NCI-H1105 (cell line): ENCODE results near the gene ORAI1.
"Not testable (repeated sequence)": the region's sequence is repeated elsewhere in the genome, so short reads cannot be mapped to it uniquely, and the experiment has no call there.

ENCODE experiments used
- DNase-seq: peaks from one replicate; lab custom pipeline; 2025; lab: John Stamatoyannopoulos, UW

The ORAI1 gene

DNA sequence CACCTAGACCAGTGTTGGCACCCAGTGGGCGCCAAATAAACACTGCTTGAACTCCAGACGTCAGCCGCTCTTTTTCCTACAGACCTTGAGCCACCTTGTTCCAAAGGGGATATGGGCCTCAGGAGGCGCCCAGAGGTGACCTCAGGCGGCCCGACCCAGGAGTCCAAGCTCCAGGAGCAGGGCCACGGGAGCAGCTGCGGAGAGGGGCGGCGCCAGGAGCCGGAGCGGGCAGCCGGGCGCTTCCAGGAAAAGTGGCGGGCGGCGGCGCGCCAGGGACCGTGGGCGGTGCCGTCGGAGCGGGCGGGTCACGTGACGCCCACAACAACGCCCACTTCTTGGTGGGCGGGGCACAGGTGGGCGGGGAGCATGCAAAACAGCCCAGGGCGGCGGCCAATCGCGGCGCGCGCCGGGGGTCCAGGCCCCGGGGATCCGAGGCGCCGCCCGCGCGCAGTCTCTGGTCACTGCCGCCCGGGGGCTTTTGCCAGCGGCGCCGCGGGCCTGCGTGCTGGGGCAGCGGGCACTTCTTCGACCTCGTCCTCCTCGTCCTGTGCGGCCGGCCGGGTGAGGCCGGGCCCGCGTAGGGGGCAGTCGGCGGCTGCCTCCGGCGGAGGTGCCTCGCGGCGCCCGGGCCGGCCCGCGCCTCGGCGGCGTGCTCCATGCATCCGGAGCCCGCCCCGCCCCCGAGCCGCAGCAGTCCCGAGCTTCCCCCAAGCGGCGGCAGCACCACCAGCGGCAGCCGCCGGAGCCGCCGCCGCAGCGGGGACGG, at the start of gene ORAI1:
ORAI1 (plus strand) TSS at position 444 of the 766 bp plus-strand sequence.
- DNase-seq = peak; percentile 89

DNA sequence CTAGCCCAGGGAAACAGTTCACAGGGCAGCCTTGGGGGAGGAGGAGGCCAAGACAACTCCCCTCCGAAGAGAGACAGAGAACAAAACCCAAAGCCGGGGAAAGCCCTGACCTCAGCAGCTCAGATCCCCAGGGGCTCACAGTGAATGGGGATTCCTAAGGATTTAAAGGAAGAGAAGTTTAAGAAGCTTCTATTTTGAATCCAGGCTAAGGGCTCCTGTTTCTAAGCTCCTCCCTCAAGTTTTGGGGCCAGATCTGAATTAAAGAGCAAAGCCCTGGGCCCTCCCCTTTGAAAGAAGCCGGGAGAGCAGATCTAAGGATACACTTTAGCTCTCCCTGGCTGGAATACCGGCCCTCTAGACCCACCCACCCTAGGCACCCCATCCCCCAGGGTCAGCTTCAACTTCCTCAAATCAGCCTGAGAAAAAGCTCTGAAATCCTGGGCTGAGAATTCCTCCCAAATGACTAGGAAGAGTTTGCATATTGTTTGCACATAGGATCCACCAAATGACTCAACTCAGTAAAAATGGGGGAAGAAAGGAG, 49.4 kb upstream of the ORAI1 start:
- no peak for DNase-seq

DNA sequence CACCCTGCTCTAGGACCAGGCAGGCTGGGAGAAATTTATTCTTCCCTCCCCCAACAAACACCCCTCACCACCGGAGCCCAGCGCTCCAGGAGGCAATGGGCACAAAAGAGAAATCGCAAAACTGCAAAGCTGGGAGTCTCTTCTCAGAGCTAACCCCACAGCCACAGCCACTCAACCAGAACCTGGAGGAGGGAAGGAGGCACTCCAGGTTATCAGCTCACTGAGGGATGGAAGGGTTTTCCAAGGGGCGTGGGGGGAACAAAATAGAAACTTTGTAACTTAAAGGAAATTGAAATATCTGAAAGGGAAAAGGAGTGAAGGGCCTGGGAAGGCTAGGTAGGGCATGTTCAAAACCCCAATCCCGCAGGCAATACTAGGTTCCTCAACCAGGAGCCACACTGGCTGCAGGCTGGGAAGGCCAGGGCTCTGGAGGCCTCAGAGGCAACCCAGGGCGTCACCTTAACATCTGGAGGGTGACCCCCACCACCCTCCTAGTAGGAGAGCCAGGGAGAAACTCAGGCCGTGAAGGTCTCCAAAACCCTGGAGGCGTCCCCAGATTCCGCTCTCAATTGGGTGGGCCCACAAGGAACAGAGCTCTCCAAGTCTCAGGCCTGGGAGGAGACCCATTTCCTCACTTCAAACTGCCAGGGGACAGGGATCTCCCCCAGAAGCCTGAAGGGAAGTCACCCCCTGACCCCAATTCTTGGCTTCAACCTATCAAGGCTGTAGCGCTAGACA, 48.7 kb upstream of the ORAI1 start:
- no peak for DNase-seq

DNA sequence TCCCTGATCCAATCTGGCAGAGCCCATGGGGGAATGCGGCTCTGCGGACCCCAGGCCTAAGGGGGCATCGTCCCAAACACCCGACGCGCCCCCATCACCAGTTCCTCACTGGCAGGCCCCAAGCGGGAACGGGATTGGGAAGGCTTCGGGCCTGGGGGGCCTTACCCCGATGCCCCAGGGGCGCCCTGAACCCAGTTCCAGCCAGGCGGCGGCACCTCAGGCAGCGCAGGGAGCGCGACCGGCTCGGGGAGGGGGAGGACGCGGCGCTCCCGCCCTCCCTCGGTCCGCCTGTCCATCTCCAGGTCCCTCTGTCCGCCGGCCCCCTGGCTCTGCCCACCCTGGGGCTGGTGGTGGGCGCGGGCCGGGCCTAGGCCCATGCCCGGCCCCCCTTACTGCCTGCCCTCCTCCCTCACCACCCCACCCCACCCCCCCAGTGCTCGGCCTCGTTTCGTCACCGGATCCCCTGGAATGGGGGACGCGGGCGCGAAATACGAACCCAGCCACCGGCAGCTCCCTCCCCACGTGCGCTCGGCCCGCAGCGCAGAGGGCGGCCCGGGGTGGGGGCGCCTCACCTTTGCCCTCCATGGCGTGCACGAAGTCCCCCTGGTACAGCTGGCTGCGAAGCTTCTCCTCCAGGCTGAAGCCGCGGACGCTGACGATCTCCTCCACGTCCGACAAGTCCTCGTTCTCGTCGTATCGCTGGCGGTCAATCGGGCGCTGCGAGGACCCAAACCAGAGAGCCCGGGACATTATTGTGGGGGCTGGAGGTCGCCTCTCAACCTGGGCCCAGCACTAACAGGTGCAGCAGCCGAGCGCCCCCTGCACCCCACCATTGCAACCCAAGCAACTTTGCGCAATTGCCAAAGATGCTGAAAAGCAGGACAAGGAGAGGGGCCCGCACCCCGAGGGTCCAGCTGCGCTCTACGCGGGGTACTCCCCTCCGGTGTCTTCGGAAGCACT, 47.8 kb upstream of the ORAI1 start:
- no peak for DNase-seq

DNA sequence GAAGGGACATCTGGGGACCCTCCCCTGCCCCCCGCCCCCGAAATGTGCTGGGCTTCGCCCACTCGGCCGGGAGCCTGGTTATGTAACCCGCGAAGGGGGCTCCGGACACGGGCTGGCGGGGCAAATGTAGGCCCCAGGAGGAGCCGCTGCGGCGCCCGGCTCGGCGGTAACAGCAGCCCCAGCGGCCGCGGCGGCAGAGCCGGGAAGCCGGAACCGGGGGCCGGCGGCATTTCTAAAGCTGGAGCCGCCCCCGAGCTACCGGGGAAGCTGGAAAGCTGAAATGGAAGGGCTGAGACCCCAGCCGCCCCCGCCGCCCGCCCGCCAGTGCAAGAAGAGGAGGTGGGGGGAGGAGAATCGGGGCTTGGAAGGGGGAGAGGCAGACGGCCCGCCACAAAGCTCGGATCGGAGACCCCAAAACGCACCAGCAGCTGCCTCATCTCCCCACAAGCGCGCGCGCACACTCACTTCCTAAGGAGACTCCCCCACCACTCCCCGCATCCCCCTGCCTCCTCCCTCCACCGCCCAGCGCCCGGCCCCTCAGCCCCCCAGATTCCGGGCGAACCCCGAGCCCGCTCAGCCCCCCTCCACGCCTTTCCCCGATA, 47.0 kb upstream of the ORAI1 start:
- peak; percentile 41 for DNase-seq

DNA sequence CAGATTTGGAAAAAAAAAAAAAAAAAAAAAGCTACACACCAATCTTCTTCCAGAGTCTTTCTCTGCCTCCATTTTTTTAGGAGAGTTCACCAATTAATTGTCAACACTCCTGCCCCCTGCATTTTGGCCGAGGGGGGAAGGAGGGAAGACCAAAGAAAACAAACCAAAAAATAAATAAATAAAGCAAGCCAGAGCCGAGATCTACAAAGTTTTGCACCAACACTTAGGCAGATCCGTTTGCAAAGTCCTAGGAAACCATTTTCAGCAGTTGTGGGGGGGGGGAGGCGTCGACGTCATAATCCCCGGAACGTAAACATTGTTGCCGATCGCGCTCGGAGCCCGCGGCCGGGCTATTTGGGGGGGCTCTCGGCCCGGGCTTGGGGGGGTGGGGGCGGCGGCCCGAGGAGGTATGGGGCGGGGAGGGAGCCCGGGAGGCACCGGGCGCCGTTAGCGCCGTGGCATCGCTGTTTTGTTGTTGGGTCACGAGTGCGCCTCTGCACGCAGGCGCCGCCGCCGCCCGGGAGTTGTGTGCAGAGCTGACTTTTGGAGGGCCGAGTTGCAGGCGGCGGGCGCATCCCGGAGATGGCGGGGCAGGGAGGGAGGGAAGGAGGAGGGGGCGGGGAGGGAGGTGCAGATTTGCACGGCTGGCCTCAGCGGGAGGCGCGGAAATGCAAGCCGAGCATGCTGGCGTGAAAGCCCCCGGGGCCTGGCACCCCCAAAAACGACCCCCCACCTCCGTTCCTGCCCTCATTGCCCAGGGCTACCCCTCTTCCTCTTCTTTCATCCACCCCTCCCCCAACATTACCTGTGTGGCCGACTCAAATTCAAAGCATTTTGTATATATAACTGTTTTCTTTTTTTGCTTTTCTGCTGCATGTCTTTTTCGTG, 46.1 kb upstream of the ORAI1 start:
- DNase-seq = peak; percentile 80

DNA sequence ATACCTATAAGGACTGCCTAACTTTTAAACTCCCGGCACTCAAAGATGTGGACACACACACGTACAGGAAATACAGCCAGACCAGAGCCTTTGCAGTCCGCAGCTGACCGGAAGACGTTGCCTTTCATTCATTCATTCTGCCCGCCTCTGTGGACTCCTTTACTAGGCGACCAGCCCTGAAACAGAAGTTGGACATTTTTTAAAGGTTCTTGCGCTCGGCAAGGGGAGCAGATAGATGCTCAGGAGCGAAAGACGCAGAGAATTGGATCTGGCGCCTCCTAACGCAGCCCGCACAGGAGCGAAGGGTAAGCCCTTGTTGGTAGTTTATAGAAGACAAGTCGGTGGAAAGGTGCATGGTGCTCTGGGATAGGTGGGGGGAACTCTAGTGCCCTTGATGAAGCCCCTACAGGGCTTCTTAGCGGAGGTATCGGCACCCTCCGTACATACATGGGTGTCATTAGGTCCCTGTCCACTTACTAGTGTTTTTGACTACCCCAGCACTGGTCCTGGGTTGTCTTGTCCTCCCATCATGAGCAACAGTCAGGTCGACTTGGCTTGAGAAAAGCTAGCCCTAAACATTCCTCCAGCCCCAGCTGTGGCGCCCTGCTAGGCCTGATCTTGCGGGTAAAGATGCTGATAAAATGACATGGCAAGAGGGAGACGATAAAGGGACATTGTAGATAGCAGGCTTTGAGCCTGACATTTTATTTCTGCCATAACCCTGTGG, 45.2 kb upstream of the ORAI1 start, which contains the start of gene KDM2B:
KDM2B (minus strand) TSS at position 65 of the 727 bp plus-strand sequence. CDS start 112 bp downstream, outside the sequence.
- no peak for DNase-seq

DNA sequence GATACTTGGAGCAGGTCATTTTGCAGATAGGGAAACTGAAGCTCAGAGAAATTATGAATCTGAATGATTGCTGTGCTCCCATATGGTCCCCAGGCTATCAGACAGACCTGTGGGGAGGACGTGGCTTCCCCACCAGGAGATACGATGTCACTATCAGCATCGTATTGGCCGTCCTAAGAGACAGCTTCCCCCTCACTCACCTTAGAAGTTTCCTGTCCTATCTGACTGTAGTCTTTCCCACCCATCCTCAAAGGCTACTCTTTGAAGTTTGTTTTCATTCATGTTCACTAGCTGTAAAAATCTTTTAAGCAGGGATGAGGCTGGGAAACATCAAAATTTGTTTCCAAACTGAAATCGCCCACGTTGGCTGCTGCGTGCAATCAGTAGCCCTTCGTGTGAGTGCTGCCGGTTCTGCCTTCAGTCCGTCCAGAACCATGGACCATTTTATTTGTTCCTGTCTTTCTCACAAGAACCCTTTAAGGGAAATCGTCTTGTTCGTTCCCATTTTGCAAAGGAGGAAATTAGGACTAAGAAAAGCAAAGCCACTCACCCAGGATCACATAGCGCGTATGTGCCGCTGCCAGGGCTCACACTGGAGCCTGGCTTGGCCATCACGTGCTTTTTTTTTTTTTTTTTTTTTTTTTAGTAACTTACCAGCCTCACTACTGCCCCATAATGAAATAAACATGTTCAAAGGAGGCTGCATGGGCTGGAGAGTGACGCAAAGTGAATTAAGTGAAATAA, 44.5 kb upstream of the ORAI1 start:
- no peak for DNase-seq

DNA sequence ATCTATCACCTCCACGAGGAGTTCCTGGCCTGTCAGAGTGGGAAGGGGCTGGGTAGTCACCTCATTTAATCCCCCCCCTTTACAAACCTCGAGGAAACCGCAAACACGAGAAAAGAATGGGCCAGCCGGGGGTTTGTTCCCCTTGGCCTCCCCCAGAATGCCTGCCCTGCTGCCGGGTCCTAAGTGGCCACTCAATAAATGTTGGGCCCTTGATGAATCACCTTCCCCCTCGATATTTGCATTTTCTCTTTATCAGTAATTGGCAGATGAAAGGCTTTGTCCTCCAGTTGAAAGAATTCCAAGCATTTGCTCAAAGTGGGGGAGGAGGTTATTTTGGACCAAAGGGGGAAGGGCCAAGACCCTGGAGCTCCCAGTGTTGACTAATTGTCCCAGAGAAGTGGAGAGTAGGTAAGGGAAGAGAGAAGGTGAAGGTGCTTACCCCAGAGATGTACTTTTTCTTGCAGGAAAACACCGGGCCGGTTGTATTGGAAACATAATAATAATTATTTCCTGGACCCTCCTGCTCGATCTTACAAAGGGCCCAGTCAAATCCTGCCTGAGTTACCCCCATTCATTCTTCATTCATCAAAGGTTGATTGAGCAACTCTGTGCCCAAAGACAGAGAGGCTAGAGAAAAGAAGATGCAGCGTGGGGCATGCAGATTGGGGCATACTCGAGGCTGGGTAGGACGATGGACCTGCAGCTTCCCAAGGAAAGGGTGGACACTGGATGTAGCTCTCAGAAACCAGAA, 43.6 kb upstream of the ORAI1 start:
- no peak for DNase-seq

DNA sequence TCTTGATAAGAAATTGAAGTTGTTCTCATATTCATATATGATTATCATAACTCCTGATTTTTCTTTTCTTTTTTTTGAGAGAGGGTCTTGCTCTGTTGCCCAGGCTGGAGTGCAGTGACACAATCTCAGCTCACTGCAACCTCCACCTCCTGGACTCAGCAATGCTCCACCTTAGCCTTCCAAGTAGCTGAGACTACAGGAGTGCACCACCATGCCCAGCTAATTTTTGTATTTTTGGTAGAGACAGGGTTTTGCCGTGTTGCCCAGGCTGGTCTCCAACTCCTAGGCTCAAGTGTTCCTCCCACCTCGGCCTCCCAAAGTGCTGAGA, 43.0 kb upstream of the ORAI1 start:
- DNase-seq = not testable (repeated sequence)

DNA sequence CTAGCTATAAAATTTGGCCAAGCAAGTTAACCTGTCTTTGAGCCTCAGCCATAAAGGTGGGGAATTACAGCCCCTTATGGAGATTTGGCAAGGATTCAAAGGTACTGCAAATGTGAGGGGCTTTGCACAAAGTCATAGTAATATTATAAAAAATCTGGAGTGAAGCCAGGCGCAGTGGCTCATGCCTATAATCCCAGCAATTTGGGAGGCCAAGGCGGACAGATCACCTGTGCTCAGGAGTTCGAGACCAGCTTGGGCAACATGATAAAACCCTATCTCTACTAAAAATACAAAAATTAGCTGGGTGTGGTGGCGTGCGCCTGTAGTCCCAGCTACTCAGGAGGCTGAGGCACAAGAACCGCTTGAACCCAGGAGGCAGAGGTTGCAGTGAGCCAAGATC, 41.4 kb upstream of the ORAI1 start:
- DNase-seq = not testable (repeated sequence)

DNA sequence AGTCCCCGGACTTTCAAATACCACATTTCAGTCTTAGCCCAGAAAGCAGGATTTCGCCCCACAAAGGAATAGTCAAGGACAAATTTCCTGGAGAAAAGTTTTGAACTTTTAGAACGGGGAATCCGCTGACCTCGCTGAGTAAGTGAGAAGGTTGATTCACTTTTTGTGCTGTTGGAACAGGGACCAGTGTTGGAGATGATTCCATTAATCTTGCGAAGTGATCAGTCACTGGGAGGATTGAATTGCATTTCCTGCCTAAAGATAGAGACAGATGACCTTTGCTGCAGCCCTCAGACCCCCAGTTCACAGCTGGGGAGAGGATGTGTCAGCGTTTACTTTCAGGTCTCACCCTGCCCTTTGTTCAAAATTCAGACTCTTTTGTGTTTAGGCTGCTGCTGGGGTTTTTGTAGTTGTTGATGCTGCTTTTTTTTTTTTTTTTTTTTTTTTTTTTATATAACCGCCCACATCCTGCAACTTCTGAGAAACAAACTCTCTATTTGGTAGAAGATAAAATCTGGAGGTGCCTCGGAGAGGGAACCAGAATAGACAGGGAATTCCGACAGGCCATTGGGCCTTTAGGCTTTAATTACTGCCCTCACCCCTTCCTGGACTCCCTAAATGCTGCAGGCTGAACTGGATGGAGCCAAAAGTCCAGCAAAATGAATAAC, 35.7 kb upstream of the ORAI1 start:
- no peak for DNase-seq

DNA sequence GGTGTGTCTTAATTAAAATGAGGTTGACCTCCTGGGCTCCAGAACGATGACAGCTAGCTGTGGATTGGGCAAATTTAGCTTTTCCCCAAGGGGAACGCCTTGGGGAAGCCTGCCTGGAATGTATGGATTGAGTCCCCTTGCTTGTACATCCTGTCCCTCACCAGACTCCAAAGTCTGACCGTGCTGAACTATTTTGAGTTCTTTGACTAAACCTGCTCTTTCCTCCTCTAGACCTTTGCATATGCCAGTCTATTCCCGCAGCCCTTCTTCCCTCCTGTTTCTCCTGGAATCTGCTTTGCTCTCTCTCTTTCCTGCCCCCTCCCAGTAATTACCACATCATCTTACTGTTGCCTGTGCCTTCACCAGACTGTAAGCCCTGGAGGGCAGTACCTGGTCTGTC, 34.0 kb upstream of the ORAI1 start:
- no peak for DNase-seq

DNA sequence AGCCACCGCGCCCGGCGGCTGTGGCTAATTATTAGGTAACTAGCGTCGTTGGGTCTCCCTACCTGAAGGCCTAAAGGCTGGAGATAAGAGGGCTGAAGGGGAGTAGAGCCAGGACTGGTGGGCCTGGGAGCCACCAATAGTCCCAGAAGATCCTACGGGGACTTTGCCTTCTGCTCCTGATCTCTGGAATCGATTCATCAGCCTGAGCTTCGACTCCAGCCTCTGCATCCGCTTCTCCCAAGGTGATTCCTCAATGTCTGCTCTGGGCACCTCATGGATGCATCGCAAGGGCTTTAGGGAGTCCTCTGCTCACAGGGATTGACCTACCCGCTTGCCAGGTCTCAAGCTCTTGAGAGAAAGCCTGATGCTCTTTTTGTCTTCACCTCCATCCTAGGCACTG, 30.8 kb upstream of the ORAI1 start:
- DNase-seq = no peak

DNA sequence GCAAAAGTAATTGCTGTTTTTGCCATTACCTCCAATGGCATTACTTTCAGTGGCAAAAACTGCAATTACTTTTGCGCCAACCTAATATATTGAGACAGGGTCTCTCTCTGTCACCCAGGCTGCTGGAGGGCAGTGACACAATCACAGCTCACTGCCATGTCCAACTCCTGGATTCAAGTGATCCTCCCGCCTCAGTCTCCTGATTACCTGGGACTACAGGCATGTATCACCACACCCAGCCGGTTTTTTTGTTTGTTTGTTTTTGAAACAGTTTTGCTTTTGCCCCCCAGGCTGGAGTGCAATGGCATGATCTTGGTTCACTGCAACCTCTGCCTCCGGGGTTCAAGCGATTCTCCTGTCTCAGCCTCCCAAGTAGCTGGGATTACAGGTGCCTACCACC, 29.8 kb upstream of the ORAI1 start:
- DNase-seq = no peak

DNA sequence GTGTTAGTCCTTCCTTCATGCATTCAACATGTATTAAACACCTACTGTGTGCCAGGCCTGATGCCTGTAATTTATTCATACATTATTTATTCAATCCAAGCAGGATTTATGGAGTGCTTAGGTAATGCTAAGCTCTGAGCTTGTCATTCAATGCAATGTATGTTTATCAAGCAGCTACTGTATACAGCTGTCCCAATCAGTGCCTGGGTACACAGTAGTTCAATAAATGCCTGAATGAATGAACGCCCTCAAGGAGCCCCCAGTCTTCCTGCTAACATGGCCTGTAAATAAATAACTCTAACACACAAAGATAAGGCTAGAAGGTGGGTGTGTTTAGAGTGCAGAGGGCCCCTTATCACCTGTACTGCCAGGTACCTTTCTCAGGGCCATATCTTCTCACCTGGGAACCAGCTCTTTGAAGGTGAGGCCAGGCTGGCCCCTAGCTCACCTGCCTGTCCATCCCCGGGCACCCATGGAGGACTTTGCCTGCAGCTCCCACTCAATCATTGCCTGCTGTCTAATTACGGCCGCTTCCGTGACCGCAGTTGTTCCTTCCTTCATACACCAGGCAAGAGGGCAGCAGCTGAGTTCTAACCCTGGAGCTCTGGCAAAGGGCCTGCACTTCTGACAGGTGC, 25.5 kb upstream of the ORAI1 start:
- no peak for DNase-seq

DNA sequence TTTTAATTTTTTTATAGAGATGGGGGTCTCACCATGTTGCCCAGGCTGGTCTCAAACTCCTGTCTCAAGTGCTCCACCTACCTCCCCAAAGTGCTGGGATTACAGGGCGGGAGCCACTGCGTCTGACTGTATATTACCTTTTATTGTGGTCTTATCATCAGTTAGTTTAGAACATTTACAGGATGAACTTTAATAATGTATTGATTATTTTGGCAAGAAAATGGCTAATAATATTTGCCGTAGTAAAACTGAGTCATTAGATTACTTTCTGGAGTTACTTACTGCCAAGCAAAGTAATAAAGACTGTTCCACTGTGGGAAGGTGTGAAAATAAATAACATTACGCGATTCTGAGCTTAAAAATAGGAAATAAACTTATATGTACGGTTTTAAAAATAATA, 23.6 kb upstream of the ORAI1 start:
- no peak for DNase-seq
